Left renal pelvis (tissue), 4 donors: Measurements from ENCODE around the gene CEBPG. TPM values are rescaled to one million over a fixed set of nuclear protein-coding genes. Genes with fewer than 3 reads are reported as not detected.

Source experiments
- DNase-seq, 4 donors: peaks; one replicate each; pipeline ENCODE4 v3.0.0-alpha.2; 2013; ENCODE audit warnings: low read depth in 4 of 4, low spot score in 3 of 4
- polyA plus RNA-seq, 4 donors: library from polyadenylated mRNA; unstranded; fragments of 120-200 nt; gene quantifications; one replicate each; pipeline ENCODE4 v1.2.1, GENCODE V29; 2013; ENCODE audit not compliant: insufficient read length in 4 of 4

CEBPG gene
- 10 to 100 TPM; 19.2 to 28.6 (median 23.2) TPM for polyA plus RNA-seq

- peak; percentile 67 to 83 (median 82) for DNase-seq
These were observed at the start of gene CEBPG for GRCh38 chr19:33373453-33374235. Gene CEBPG (plus strand): TSS chr19:33373709. CDS start chr19:33379240, 5,531 bp downstream.

GRCh38 chr19:33324628-33325027 lies 48.9 kb upstream of the CEBPG start:
- DNase-seq = no peak

GRCh38 chr19:33325920-33326319 lies 47.6 kb upstream of the CEBPG start:
- DNase-seq = no peak

- DNase-seq = no peak
These were observed 44.4 kb upstream of the CEBPG start for GRCh38 chr19:33329060-33329459.

GRCh38 chr19:33329736-33330135 lies 43.8 kb upstream of the CEBPG start:
- no peak for DNase-seq

DNA sequence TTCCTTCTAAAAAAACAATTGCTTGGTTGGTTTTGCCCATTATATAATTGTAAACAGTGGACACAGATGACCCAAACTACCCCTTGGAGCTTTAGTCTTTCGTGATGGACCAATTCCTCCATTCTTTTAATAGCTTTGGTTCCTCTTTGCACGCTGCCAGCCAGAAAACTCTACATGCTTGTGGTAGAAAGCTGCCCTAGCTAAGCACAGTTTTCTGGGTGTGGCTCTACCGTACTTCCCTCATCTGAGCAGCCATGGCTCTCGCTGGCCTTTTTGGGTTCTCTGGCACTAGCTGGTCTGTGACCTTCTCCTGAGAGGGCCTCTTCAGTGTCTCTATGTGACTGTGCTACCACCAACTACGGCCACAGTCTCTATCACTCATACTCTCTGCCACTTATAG lies 41.3 kb upstream of the CEBPG start:
- no peak for DNase-seq

GRCh38 chr19:33333151-33333550 lies 40.4 kb upstream of the CEBPG start:
- no peak for DNase-seq

- DNase-seq = no peak
These were observed 39.9 kb upstream of the CEBPG start for GRCh38 chr19:33333642-33334041.

- DNase-seq = no peak
These were observed 39.2 kb upstream of the CEBPG start for GRCh38 chr19:33334271-33334670.

GRCh38 chr19:33335446-33335845 lies 38.1 kb upstream of the CEBPG start:
- no peak for DNase-seq

GRCh38 chr19:33339016-33339984 lies 34.2 kb upstream of the CEBPG start:
- no peak for DNase-seq

DNA sequence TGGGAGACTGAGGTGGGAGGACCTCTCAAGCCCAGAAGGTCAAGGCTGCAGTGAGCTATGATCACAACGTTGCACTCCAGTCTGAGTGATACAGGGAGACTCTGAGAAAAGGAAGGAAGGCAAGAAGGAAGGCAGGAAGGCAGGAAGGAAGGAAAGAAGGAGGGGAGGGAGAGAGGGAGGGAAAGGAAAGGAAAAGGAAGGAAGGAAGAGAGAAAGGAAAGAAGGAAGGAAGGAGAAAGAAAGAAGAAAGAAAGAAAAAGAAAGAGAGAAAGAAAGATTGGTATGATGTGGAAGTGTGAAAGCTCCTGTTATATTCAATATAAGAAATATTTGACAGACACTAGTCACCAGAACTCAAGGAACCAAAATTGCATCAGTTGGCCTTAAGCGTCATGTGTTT lies 32.5 kb upstream of the CEBPG start:
- DNase-seq = no peak

- no peak for DNase-seq
These were observed 30.2 kb upstream of the CEBPG start for GRCh38 chr19:33343301-33343700.

- no peak for DNase-seq
These were observed 29.5 kb upstream of the CEBPG start for GRCh38 chr19:33343859-33344572.

DNA sequence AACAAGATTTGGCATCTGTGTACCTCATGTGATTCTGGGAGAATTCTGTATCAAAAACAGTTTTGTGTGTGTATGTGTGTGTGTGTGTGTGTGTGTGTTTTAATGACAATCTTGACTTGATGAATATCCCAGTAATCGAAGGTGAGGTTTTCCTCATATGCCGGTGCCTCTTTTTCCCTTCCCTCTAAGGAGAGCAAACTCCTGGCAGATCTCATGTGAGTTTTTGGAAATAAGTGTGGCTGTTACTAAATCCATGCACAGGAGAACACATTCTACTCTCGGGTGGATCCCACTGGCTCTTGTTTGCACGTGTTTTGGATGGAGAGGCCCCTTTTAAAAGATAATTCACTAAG lies 29.0 kb upstream of the CEBPG start:
- no peak for DNase-seq

- no peak for DNase-seq
These were observed 28.3 kb upstream of the CEBPG start for GRCh38 chr19:33345163-33345562.

- no peak for DNase-seq
These were observed 26.8 kb upstream of the CEBPG start for GRCh38 chr19:33346665-33347064.

- no peak for DNase-seq
These were observed 26.2 kb upstream of the CEBPG start for GRCh38 chr19:33347300-33347699.

DNA sequence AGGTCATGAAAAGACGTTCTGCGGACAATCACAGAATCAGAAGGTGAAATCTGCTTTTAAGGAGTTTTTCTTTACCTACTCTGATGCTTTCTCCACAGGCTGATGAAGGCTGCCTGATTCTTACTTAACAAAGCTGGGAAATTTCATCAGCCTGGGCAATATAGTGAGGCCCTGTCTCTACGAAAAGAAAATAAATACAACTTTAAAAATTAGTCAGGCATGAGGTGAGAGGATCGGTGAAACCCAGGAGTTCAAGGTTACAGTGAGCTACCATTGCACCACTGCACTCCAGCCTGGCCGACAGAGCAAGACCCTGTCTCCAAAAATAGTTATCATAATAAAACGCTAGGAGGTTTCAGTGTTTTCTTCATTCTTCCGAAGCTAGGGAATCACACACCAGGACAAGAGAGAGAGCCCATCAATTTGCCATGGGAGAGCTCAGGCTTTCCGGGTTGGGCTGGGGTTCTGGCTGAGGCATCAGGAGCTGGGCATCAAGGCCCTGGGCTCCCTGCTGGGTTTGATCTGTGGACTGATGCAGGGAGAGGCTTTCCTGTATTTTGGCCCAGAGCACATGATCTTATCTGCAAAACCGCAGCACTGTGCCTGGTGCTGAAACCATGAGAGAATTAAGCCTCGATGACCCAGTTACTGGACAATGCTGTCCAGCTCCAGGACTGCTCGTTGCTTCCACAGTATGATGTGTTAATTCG lies 25.1 kb upstream of the CEBPG start:
- no peak for DNase-seq
